SK-N-DZ (cell line): ENCODE results near the gene SHC3.

ENCODE experiments used
- DNase-seq: peaks from one replicate; pipeline ENCODE4 v3.0.0-alpha.2; 2015; ENCODE audit warnings: low spot score

The SHC3 gene

DNA sequence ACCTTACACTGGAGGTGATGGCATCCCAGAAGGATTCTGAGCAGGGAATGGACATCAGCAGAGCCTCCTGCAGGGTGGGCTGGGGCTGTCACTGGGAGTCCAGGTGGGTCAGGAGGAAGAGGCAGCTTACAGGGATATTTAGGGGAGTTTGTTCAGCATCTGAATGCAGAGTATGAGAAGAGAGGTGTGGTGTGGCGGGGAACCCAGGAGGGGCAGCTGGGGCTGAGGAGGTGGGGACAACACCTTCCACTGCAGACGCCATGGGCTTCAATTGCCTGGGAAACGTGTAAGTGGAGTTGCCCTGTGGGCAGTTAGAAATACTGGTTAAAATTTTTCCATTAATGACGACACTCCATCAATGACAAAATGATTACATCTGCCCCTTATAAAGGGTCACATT is 153.9 kb downstream of the SHC3 start:
- no peak for DNase-seq

DNA sequence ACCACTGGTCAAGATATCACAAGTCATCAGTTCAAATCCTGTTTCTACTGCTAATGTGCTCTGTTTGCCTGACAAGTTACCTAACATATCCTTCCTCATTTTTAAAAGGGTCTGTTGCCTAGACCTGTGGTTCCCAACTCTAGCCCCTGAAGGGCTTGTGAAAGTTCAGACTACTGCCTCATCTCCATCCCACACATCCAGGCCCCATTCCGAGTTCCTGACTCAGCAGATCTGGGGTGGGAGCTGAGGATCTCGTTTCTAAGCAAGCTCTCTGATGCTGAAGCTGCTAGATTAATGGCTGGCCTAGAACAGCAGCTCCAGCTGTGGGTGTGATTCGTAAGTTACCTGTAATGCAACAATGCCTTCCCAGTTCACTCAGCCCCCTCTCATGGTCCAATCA is 154.9 kb downstream of the SHC3 start:
- no peak for DNase-seq

DNA sequence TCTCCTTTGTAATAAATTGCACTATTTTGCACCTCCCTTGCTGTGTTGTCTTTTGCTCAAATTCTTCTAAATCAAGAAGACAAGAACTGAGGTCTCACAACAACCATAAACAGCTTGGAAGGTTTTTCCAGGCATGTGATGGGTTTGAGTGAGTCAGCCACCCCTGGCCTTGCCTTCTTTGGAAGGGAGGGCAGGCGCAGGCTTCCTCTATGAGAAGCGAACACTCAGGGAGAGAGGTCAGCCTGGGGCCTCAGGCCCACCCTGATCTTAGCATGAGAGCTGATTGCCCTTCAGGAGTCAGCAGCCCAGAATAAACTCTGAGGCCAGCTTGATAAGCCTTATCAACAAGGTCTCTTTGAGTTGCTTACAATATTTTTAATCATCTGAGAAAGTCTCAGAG is 155.7 kb downstream of the SHC3 start:
- no peak for DNase-seq

DNA sequence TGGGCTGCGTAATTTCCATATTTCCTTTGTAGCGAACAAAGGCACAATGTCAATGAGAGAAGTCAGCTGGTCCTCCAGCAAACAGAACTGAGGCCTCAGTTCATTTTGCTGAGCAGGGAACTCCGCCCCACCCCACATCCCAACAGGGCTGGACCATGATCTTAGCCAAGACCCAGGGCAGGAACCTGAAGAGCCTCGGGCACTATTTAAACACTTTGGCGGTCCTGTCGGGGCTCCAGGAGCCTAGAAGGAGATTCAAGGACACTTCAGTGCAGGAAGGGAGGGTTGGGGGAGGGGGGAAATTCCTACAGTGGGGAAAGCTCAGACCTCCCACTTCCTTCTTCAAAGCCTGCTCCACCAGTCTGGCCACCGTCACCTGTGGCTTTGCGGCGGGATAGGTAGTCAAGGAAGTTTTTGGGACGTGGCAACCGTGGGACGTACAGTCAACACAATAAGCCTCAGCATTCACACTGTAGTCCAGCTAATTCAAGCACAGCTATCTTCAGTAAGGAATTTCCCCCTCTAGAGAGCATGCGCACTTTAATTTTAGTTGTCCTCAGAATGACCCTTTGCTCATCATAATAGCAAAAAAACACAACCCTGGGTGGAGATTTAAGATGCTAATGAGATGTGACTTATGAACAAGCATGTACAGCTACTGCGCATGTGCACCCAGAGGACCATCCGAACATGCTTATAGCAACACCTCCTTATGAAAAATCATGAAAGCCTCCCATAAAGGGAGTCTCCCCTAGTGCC is 156.4 kb downstream of the SHC3 start:
- DNase-seq = no peak

DNA sequence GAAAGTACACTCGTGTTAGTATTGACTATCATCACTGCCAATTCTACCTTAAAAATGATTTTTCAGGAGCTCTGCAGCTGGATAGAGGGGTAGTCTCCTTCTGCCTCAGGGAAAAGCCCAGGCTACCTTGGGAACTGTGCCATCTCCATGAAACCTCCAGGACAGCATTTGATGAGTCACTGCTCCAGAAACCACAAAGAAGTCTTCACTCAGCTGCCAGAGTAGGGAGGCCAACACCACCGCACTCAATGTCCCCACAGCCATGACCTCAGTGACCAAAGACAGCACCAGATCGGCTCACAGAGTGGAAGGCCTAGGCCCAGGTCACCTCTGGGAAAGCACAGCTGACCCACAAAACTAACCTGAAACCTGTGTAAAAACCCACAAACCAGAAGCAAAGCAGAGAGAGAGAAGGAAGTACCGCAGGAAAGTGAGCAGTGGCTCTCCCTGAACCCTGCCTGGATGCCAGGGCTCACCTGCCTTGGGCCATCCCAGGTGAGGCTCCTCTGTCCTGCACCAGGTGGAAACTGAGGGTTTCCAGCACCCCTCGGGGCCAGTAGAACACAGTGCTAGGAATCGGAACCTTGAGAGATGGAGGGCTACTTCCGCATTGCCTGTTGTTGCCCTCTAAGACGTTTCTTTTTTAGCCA is 157.3 kb downstream of the SHC3 start:
- DNase-seq = no peak

DNA sequence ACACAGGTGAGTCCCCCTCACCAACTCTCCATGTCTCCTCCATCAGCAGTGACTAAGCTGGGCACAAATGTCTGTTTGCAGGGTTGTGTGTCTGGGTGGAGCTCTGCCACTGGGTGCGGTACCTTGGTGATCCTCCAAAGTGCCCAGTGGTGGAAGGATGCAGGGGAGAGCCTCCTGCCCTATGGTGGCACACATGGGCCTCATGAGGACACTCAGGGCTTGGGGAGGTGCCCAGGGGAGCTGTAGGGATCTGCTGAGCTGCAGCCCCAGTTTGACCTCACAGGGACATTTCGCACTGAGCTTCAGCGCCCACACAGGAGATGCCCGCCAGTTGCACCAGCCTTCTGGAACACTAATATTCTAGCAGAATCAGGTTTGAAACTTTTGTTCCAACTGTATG is 157.9 kb downstream of the SHC3 start:
- no peak for DNase-seq

DNA sequence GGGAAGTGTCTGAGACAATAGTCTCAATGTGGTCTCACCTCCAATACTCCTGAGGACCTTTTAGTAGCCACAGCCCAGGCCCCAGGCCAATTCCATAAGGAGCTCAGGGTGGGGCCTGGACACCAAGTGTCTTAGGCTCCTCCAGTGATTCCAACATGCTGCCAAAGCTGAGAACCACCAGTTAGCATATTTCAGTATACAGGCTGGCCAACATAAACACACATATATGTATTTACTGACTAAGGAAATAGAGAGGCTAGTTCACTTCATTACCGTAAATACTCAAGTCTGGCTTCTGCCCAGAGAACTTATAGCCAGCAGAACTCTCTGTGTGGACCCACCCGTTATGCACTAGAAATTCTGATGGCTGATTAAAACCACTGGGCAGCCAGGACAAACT is 163.3 kb downstream of the SHC3 start:
- DNase-seq = no peak

DNA sequence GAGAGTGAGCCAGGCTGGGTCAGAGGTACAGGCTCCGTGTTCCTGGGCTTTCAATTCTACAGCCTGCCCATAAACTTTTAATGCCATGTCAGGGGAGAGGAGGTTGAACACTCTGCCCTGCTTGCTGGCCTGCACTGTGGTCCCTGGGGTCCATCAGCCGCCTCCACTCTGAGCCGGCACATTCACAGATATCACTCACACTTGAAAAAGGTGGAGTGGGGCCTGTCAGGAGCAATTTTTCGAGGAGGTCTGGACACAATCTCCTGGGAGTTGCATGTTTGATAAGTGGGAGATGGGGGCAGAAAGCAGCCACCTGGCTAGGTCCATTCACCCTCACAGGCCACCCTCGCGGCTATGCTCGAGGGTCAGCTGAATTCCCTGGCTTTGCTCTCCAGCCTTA is 164.5 kb downstream of the SHC3 start:
- no peak for DNase-seq

DNA sequence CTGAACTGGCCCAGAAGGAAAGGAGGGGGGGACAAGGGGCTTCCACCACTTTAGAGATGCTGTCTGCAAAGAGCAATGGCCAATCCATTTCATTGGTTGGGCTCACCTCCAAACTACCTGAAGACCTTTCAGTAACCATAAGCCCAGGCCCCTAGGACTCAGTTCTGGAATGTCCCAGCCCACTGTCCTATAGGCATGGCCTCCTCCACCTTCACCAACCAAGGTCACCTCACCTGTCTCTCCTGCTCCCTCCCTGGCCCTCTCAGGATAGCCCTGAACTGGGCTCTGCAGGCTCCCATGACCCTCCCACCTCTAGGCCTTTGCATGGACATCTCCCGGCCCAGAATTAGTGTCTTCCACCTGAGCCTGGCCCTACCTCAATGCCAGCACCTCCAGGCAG is 165.0 kb downstream of the SHC3 start:
- DNase-seq = no peak

DNA sequence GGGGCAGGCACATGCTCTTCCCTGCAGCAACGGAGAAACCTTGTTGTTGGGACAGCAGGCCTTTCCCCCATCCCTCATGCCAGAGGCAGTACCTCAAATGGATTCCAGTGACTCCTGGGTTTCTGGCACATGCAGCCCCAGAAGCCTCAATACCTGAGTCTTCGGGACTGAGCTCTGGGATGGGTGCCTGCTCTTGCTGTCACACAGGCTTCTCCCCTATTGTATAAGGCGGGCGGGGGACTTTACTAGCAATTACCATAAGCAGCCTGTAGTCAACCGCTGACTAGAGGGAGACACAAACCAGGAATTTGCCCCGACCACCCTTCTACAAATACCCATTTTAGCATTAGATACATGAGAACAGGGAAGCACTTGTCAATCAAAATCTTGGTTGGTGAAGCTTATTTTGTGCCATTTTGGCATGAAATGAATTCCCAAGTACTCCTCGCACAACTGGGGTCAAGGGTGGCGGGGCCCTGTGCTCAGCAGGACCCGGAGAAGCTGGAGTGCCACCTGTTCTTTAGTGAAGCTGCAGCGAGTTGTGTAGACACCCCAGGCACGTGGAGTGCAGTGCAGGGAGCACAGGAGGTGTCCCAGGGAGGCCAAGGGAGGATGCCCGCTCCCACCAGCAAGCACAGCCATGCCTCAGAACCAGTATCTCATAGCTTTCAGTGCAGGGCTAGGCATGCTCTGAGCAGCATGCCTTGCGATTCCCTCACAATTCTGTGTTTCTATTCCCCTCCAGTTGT is 166.2 kb downstream of the SHC3 start:
- no peak for DNase-seq

DNA sequence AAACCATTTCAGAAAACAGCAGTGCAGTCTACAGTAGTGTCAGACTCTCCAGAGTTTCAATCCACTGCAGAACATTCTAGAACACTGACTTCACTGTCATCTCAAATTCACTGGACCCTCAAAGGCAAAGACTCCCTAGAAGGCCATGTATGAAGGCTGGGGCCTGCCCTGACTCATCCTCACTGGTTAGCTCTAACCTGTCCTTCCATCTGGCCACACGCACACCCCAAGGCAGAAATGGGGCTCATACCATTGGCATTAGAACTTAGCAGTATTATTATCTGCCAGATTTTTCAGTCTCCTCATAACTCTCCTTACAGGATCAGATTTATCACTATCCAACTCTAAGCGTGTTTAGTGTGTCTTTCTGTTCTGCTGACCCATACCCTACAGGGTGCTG is 166.9 kb downstream of the SHC3 start:
- DNase-seq = no peak

DNA sequence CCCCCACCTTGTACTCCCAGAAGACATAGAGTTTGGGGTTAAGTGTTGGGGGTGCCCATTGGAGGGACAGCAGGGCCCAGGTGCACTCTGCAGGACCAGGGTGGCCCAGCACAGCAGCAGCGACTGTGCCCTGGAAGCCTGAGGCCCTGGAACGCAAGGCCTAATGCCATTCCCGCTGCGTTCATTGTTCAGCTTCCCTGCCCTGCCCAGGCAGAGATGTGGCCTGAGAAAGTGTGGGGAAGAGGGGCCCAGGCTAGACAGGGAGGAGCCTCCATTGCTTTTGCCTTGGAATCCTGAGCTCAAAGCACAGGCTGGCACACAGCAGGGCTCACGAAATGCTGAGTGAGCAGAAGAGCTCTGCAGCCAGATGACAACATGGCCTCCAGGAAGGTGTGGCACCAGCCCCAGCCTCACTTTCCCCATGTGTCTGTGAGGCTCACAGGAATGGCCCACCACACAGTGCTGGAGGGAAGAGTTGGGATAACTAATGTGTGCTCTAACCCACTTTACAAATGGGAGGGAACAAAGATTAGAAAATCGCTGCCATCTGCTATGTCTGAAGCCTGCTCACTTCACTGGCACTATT is 168.0 kb downstream of the SHC3 start:
- DNase-seq = no peak

DNA sequence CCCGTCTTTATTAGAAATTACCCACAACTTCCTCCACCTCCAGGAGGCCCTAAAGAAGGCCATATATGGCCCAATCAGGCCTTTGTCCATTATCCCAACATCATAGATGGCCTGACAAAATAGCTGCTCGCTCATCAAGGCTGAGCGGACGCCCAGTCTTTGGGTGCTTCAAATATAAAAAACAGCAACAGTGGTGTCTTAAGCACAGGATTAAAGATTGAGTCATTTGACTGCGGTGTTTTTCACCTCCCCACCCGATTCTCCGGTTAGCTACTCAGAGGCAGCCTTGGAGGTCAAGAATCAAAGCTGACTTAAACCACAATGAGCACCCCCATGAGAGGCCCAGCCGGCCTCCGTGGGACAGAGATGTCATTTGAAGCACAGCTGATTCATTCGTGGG is 168.6 kb downstream of the SHC3 start:
- DNase-seq = no peak

DNA sequence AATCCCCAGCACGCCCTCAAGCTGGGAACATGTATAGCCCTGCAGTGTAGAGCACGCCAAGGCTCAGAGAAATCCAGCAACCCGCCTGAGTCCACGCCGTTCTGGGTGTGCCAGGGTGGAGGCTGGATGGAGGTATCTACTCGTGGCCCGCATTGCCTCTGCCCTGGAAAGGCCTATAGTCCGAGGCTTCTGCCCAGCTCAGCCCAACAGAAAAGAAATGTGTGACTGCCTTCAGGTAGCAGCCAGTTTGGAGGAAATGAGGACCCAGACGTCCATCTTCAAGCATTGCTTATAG is 169.1 kb downstream of the SHC3 start:
- no peak for DNase-seq

DNA sequence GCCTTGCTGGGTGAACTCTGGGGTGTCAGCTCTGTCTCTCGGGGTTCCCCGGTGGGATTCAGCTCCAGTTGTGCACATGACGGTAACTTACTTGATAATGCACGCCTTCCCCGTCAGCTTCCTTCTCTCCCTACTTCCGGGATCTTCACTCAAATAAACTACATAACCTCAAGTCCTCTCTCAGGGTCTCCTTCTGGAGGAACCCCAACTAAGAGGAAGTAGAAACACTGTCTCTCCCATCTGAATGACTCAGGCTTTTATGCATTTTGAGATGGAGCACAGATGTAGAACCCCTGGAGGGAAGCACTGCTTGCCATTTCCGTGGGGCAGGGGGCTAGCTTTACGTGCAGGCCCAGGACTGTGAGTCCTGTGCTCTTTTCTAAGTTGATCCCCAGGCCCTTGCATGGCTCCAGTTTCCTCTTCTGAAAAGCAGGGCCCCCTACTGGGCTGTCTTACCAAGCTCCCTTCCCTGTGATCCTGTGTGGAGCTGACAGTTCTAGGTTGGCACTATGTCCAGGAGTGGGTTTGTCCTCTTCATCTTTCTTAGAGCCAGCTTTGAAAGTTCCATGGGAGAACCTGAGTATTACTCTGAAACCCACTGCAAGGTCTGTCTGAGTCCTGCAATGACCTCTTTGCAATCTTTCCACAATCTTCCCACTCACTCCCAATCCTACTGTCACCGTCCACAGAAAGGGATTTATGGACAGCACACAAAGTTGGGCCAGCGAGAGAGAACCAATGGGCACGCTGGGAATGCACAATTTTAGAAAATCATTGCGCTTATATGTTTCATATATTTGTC is 169.7 kb downstream of the SHC3 start:
- no peak for DNase-seq

DNA sequence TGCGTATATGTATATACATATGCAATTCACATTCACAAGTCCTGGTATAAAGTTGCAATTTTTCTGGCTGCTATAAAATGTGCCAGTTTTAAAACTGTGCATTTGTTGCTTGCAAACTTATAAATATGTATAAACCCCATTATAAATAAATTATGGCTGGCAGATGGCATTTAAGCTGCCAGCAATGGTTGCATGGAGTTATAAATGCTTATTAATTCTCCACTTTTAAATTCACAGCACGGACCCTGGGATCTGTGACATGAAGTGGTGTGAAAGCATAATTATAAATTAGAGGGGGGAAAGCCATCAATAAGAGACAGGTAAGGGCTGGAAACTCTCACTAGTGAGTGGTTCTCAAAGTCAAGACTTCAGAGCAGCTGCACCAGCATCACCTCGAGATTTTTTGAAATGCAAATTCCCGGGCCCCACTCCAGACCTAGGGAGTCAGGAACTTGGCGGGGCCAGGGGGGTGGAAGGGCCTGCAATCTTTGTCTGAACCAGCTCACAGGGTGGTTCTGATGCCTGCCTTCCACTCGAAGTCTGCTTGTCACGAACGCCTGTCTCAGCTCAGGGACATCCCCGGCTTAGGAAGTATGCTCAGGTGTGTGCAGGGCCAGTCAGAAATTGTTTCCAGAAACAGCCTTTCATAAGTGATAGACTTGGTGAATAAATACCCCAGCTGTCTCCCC is 170.4 kb downstream of the SHC3 start:
- DNase-seq = no peak

DNA sequence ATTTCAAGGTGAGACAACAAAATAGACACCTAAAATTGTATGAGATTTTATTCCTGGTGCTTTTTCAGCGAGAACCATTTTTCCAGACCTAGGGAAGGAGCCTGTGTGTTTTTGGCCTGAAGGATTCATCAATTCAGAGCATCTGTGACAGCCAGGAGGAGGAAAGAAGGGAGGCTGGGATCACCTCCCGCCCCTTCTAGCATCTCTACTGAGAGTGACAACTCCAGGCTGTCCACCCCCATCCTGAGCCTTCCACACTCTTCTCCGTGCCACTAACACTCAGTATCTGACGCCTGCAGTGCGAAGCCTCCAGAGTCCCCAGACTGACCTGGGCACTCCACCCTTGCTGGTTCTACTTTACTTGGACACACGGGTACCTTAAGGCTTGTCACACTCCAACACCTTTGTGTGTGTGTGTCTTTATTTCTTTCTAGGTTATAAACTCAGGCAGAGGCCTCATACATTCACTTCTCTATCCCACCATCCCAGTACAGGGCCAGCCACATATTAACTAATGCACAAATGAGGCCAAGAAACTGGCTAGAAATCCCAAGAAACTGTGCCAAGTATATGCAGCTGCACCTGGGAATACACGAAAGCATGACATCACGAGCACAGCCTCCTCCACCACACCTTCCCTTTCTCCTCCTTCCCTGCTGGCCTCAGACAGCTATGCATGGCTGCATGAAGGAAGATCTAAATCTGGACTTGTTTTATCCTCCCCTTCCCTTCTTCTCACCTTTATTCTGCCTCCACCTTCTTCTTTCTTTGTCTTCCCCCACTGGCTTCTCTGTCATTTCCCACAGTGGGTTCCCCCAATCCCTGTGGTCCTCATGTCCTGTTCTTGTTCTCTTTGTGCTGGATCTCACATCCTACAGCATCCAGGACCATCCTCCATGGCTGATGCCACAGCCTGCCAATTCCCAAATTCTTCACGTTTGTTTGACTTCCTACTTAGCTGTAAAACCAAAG is 171.3 kb downstream of the SHC3 start:
- DNase-seq = no peak

DNA sequence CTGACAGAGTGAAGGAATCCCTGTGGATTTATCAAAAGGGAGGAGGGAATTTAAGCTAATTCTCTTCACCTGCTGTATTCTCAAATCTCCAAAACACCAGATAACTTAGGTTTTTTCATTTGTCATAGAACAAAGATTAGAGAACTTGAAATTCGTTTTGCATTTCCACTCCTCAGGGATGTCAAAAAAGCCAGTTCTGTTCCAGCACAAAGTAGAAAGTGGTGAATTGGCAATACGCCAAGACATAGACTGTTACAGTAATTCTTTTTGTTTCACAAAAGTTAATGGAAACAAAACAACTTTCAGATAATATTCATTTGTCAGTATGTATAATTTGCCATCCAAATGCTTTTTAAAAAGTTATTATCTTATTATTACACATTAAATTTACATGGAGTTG is 172.4 kb downstream of the SHC3 start:
- no peak for DNase-seq

DNA sequence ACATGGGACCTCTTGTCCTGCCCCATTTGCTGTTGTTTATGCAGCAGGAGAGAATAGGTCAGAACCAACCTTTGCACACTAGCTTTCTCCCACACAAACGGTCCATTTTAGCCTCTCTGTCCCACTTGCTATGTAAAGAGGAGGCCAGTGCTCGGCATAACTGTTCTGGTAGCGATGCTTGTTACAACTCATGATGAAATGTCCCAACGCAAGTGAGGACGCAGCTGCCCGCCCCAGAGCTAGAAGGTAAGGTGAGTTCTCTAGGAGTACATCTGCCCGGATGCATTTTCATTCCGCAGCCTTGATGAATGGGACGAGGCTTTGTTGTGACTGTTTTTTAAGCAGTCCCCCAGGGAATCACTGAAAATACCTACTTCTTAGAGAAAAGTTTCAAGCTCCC is 173.3 kb downstream of the SHC3 start:
- no peak for DNase-seq

DNA sequence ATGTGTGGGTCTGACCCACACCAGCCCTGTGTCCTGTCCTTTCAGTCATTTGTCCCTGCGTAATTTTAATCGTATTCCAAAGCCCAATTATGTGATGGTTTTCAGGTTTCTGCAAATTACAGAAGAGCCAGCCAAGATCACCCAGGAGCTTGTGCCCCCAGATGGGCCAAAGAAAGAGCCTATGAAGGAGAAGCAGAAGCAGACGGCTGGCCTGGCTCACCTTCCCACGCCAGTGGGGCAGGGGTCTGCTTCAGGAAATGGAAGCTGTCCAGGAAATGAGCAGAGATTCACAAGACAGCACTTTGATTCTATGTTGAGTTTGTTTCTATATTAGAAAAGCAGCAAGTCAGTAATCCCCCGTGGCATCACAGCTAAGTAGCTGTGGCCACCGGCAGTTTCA is 175.6 kb downstream of the SHC3 start:
- DNase-seq = no peak
